Measurements from ENCODE around the gene ZFYVE27. TPM values are rescaled to one million over a fixed set of nuclear protein-coding genes. Genes with fewer than 3 reads are reported as not detected.
"Not testable (repeated sequence)": the region's sequence is repeated elsewhere in the genome, so short reads cannot be mapped to it uniquely, and the experiment has no call there.

Gene ZFYVE27, protein sequence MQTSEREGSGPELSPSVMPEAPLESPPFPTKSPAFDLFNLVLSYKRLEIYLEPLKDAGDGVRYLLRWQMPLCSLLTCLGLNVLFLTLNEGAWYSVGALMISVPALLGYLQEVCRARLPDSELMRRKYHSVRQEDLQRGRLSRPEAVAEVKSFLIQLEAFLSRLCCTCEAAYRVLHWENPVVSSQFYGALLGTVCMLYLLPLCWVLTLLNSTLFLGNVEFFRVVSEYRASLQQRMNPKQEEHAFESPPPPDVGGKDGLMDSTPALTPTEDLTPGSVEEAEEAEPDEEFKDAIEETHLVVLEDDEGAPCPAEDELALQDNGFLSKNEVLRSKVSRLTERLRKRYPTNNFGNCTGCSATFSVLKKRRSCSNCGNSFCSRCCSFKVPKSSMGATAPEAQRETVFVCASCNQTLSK
- 33.8 and 33.9 TPM in 2 replicates for total RNA-seq

DNA sequence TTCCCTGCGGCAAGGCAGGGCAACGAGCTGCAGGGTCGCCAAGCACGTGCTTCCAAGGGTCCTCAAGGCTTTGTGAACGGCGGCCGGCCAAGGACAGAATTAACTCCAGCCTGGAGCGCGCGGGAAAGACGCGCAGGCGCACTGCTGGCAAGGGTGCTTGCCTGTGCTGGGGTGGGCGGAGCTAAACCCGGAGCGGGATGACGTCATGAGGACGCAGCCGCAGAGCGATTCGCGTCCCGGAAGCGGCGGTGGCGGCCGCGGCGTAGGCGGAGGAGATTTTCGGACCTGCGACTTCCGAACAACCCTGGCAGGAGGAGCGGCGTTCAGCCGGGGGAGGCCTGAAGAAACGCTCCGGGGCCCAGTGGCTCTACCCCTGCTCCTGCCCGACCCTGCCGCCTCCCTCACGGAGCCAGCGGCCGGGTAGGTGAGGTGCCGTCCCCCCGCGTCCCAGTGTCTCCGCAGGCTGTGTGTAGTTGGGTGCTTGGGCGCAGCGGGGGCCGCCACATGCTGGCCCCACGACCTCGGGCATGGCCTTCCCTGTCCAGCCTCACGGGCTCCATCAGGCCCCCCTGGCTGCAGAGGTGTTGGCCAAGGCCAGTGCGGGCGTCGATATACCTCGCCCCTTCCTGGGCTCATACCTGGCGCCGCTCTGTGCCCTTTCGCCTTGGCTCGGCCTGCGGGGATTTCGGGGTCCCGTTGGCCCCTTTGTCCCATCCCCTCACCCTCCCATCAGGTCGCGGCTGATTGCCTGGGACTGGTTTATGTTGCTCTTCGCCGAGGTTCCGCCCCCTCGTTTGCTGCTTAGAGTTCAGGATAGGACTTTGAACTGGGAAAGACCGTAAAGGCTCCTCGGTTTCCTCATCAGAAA lies at the start of gene ZFYVE27:
Gene ZFYVE27 (plus strand): TSS at position 227 of the 868 bp plus-strand sequence. CDS start 1,350 bp downstream, outside the sequence.
- intact Hi-C loops (cut with micrococcal nuclease), result loop anchor here (1.0 to 10.0 kb wide), 7 partner anchors 22 to 397 kb away; partner anchors contain the start of genes AVPI1, MMS19, MORN4 and PGAM1

DNA sequence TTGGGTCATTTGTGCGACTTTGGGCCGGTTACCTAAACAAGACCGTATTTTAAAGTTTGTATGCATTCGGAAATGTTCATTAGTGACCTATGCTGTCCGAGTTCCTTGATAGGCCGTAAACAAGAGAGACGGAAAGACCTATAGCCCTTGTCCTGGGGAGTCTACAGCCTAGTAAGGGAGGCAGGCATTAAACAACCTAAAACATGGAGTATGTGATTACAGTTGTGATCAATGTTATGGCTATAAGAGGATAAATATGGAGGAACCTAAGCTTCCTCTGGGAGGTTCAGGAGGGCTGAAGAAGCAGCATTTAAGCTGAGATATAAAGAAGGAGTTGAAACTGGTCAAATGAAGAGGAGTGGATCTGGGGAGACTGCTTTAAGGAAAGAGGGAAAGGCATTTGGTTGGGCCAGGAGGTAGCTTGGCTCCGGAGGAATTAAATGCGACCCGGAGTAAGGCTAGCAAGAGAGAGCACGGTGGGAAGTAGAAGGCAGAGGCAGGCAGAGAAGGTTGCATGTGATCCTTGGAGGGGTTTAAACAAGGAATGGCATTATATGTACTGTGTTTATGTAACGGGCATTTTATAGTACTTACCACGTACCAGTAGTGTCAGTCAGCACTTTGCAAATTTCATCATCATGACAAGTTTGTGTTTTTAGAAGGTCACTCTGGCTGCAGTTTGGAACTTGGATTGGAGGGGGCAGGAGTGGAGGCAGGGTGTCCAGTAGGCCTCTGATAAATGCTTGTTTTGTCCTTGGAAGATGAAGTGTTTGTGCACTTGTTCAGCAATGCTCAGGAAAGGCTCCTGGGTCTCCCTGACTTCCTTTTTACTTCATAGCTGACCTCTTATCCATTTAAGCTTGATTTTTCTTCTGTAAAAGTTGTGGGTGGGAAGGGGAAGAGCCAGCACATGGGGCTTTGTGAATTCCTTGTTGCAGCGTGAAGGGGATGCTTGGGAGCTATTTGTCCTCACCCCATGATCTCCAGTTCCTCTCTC lies 48.8 kb upstream of the ZFYVE27 start:
- intact Hi-C loops (cut with micrococcal nuclease), result loop anchor here (1.0 to 2.0 kb wide), 5 partner anchors 13 to 190 kb away; partner anchors contain the start of genes MMS19, PI4K2A, UBTD1 and ZFYVE27

DNA sequence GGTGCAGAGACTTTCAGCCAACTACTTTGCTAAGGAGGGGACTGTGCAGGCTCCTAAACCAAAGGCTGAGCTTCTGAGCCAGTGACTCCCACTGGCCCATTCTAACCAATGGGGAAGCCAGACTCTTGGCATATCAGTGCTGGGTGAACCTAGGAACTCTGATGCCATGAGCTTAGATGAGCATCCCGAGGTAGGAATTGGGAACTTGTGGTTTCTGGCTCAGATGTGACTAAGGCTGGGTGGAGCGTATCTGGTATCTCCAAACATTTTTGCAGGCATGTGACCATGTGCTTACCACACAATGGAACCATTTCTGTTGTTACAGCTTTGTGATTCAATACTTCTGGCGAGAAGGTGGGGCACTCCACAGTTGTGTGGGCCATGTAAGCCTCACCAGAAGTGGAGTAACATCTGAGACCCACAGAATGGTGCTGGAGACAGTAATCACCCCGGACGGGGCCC lies 47.3 kb upstream of the ZFYVE27 start:
- intact Hi-C loops (cut with micrococcal nuclease), result no loop called here

DNA sequence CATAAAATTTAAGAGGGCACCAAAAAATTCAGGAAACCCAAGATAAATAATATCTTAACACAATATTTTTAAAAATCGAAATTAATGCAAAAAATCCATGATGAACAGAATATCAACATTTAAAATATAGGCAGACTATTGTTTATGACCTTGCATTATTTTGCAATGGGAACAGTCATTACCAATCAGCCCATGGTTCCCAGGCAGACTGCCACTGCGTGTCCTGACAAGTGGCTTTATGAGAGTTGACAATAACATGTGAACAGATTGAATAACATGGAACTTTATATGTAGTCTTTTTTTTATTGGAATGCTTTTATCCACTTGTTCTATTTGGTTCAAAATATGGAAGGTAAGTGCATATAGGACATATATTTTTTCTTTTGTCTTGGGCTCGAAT lies 46.8 kb upstream of the ZFYVE27 start:
- intact Hi-C loops (cut with micrococcal nuclease), result no loop called here

DNA sequence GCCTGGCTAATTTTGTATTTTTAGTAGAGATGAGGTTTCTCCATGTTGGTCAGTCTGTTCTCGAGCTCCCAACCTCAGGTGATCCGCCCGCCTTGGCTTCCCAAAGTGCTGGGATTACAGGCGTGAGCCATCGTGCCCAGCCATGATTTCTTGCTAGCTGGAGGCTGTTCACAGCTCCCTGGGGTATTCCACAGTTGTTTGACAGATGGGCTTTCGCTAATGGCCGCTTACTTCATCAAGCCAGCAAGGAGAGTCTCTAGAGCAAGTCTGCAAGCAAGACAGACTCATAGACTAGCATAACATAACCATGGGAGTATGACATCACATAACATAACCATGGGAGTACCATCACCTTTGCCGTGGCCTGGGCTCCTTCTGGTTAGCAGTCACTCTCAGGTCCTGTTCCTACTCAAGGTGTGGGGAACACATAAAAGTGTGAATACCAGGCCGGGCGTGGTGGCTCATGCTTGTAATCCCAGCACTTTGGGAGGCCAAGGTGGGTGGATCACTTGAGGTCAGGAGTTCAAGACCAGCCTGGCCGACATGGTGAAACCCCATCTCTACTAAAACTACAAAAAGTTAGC lies 38.8 kb upstream of the ZFYVE27 start:
- intact Hi-C loops (cut with micrococcal nuclease), result not testable (repeated sequence)

DNA sequence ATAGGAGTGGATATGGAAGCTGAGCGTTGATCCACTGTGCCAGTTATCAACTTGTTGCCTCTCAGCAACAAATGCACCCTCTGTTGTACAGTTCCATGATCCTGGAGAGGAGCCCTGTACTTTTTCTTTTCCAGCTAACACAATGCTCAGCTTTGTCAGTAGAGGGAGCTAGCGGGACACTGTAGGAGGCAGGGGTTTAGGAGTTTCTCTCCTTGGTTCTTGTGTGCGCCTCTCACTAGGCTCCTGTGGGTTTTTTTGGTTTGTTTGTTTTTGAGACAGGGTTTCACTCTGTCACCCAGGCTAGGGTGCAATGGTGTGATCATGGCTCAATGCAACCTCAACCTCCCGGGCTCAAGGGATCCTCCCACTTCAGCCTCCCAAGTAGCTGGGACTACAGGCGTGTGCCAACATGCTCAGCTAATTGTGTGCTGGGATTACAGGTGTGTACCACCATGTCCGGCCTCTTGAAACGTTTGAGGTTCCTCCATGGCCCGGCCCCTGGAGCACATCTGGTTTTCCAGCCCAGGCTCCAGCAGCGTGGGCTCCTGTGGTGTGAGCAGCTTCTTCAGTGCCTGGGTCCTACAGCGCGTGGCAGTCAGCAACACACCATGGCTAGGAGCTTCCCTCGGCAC lies 35.4 kb upstream of the ZFYVE27 start:
- intact Hi-C loops (cut with micrococcal nuclease), result loop anchor here (1.0 to 5.0 kb wide), 3 partner anchors 15 to 346 kb away; partner anchors contain the start of gene AVPI1

DNA sequence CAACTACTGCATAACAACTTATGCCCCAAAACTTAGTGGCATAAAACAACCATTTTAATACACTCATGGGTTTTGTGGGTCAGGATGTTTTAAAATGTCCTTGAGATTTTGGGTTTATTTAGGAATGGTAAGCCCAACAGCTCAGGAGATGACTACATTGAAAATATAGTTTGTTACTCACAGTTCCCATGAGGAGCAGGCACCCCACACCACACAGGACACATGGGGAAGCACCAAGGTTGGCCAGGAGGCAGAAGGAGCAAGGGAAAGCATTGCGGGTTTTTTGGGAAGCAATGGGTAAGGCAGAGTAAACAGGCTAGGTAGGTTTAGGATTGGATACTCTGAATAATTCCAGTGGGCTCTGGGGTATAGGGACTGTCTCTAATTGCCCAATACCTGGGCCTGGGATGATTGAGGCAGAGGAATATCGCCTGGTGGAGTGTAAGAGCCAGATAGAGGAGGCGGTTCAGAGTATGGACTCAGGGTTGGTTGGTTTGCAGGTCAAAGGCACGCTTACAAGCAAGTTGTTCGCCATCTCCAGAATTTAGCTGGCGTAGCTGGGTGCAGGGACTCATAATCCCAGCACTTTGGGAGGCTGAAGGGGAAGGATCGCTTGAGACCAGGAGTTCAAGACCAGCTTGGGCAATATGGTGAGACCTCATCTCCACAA lies 33.4 kb upstream of the ZFYVE27 start:
- intact Hi-C loops (cut with micrococcal nuclease), result loop anchor here (5.0 kb wide), 1 partner anchor 344 kb away; no protein-coding TSS in a partner anchor

DNA sequence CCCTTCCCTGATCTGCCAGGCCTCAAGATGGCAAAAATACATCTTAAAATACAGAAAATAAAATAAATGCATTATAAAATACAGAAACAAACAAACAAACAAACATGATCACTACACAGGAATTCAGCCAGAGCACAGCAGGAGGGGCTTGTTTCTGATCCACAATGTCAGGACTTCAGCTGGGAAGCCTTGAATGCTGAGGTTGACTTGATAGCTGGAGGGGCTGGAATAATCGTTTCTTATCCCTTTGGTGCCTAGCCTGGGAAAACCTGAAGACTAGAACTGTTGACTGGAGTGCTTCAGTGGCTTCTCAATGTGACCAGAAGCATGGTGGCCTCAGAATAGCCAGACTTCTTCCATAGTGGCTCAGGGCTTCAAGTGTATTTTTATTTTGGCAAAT lies 32.6 kb upstream of the ZFYVE27 start:
- intact Hi-C loops (cut with micrococcal nuclease), result loop anchor here (5.0 kb wide), 1 partner anchor 343 kb away; no protein-coding TSS in a partner anchor

DNA sequence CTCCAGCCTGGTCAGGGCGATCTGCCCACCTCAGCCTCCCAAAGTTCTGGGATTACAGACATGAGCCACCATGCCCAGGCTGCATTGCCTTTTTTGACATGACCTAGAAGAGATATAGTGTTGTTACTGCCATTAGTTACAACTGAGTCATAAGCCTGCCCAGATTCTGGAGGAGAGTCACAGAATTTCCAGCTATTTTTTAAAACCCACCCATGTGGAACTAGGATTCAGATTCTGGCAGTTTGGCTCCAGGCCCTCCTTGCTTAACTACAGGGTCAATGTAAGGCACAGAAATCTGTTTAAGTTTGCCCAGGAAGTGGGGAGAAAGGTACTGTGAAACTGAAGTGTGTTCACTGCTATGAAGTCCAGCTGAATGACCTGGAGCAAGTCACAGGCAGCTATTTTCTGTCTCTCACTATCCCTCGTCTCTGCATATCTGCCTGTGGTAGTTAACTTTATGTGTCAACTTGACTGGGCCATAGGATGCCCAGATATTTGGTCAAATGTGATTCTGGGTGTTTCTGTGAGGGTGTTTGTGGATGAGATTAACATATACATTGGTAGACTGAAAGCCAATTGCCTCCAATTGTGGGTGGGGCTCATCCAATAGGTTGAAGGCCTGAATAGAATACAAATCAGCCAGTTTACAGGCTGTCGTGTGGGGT lies 31.8 kb upstream of the ZFYVE27 start:
- intact Hi-C loops (cut with micrococcal nuclease), result no loop called here

DNA sequence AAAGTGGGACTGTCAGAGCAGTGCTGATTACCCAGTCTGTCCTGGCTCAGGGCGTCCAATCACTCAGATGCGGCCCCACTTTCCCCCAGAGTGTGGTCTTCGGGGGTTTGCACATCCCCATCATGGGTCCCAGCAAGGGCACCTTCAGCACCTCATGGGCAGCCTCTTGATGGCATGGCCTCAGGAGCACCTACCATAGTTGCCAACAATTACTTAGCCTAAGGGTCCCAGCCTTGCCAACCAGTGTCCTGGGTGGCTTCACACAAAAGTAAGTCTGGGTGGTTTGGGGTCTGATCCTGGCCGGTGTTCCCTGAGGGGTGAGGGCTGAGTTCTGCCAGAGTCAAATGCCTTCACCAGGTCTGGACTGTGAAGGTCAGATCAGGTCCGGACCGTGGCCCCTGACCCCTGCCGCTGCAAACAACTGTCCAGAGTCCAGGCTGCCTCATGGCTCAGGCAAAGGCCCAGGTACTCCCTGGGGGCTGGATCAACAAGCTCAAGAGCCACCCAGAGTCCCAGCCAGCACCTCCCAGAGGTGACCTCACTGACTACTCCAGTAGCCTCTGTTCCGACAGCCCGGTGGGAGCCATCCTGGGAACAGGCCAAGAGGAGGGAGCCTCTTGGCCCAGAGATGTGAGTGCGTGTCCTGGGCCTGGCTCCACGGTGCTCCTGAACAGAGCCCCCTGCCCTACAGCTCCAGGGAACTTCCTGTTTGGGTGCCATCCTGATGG lies 29.6 kb upstream of the ZFYVE27 start:
- intact Hi-C loops (cut with micrococcal nuclease), result no loop called here

DNA sequence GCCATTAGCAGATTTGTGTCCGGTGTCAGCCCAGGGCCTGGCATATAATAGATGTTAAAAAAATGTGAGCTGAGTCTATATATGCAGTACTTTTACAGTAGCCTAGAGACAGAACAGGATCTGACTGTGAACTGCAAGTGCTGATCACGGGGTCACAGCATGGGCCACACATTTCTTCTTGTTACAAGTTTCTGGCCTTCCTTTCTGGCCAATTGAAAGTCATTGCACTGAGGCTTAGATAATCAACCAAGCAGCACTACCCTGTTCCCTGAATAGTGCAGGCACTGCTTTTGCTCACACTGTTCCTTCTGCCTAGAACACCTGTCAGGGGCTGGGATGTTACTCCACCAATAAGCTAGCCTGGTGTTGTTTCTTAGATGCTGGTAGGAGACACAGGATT lies 28.8 kb upstream of the ZFYVE27 start:
- intact Hi-C loops (cut with micrococcal nuclease), result no loop called here

DNA sequence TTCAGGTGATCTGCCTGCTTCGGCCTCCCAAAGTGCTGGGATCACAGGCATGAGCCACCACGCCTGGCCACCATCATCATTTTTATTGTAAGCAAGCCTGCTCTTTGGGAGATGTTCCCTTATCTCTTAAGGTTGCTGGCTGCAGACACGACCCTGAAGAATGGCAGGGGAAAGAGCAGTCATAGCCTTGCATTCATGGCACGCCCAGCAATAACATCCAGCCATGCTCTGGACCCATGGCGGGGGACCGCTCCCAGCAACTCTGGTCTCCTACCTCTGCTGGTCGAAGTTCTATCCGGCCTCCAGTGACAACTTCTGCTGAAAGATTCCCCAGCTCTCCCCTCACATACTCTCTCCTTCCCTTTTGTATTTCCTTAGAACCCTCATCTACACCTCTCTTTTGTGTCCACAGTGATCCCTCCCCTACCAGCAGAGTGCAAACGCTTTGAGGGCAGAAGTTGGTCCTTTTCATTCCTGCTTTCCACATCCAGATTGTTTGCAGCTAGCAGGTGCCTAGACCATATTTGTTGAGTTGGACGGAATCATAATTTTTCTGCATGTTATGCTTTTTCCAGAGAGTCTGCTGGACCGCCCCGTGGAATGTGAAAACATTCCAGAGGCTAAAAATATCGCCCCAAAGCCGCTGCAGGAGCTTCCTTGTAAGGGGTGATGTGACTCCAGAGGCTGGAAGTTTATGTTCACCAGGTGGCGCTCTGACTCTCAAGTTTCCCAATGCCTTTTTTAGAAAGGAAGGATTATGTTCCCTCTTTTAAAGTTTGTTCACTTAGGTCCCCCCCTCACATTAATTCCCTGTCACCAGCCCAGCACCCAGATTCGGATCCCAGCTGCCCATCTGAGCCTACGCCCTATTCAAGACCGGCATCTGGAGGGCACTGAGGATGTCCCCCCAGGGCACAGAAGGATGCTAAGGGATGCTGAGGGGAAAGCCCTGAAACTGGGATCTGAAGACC lies 27.7 kb upstream of the ZFYVE27 start:
- intact Hi-C loops (cut with micrococcal nuclease), result loop anchor here (1.0 kb wide), 2 partner anchors 22 to 160 kb away; no protein-coding TSS in a partner anchor

DNA sequence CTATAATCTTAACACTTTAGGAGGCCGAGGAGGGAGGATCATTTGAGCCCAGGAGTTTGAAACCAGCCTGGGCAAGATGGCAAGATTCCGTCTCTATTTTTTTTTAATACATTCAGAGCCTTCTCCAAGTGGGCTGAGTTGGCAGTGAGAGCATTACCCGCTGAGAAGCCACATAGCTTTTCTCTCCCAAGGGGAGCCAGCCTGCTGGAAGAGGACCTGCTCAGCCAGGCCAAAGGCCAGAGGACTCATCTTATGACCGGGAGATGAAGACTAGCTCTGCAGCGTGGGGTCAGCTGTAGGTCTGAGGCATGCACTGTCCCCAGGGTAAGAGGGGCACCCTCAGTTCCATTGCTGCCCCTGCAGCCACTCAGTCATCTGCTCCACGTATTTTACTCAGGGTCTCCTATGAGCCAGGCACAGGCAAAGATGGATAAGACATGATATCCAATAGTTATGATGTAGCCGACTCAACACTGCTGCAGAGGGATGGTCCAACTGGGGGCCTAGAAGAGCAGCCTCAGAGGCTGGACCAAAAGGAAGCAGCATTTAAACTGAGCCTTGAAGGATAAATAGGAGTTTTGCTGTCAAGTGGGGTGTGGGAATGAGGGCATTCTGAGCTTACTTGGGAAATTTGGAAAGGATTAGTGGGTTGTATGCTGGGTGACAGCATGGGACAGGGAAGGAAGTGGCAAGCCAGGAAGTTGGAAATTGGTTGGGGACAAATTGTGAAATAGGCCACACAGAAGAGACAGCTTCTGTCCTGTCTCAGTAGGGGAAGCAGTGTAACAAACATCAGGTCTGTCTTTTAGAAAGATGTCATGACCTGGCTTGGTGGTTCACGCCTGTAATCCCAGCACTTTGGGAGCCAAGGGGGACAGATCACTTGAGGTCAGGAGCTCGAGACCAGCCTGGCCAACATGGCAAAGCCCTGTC lies 25.0 kb upstream of the ZFYVE27 start:
- intact Hi-C loops (cut with micrococcal nuclease), result no loop called here

DNA sequence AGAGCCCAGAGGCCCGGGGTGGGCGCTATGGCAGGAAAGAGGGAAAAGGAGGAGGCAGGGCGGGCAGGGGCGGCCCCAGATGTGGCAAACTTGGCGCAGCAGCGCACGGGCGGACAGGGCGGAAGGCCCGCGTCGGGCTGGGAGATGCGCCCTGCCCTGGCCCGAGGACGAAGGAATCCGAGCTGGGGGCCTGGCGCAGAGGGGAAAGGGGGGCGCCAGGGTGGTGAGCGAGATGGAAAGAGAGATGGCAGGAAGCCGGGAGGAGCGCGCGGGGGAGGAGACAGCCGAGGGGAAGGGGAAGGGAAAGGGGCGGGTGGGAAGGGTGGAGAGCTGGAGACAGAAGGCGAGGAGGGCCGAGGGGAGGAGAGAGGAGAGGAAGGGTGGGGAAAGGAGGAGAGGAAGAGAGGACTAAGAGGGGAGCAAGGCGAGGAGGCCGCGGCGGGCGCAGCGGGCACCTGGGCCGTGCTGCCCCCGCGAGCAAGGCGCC lies 23.5 kb upstream of the ZFYVE27 start, which contains the start of gene MARVELD1:
Gene MARVELD1 (plus strand): TSS at position 392 of the 487 bp plus-strand sequence. CDS start 147 bp downstream, outside the sequence.
- intact Hi-C loops (cut with micrococcal nuclease), result no loop called here

DNA sequence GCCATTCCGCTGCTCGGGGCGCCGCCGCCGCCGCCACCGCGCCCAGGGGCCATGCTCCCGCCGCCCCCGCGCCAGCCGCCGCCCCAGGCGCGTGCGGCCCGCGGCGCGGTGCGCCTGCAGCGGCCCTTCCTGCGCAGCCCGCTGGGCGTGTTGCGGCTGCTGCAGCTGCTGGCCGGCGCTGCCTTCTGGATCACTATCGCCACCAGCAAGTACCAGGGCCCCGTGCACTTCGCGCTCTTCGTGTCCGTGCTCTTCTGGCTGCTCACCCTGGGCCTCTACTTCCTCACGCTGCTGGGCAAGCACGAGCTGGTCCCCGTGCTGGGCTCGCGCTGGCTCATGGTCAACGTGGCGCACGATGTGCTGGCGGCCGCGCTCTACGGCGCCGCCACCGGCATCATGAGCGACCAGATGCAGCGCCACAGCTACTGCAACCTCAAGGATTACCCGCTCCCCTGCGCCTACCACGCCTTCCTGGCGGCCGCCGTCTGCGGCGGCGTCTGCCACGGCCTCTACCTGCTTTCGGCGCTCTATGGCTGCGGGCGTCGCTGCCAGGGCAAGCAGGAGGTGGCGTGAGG lies 23.0 kb upstream of the ZFYVE27 start:
- intact Hi-C loops (cut with micrococcal nuclease), result loop anchor here (2.0 kb wide), 2 partner anchors 23 to 27 kb away; partner anchors contain the start of genes AVPI1 and ZFYVE27
